PC-9 (cell line): ENCODE results near the gene IL17RB. TPM values are rescaled to one million over a fixed set of nuclear protein-coding genes. Genes with fewer than 3 reads are reported as not detected.

Source experiments
- BruUV-seq: library from RNA; stranded (reverse); fragments of 400-500 nt; replicated peaks from 2 replicates; lab custom pipeline; 2021; lab: Mats Ljungman, UMichigan
- CTCF ChIA-PET: fragments of 300-600 bp; sonication (Branson Sonifier 250); formaldehyde crosslinking; loops from one replicate; lab custom pipeline; 2022; ENCODE audit warnings: antibody characterized with exemption; lab: Charles Lee
- POLR2A ChIA-PET: fragments of 300-600 bp; sonication (Branson Sonifier 250); formaldehyde crosslinking; loops from one replicate; lab custom pipeline; 2022; ENCODE audit warnings: antibody characterized with exemption; ENCODE audit not compliant: unreplicated experiment; lab: Charles Lee
- DNase-seq, 2 experiments: peaks; one replicate each; pipeline versions ENCODE4 v3.0.0 to v3.0.0-alpha.2; 2015 to 2022; ENCODE audit warnings: mixed read lengths in 1 of 2
- H2AFZ ChIP-seq: fragments of 200-600 bp; sonication (generic); 2 replicates; pipeline ENCODE4 v1.8.1; 2017; ENCODE audit warnings: antibody characterized with exemption
- H3F3A ChIP-seq: fragments of 200-600 bp; sonication (generic); 2 replicates; pipeline ENCODE4 v1.8.1; 2017; ENCODE audit warnings: antibody characterized with exemption, mild to moderate bottlenecking, low read depth; ENCODE audit not compliant: insufficient read depth
- H3K27ac ChIP-seq: fragments of 200-600 bp; sonication (generic); 2 replicates; pipeline ENCODE4 v1.6.1; 2016; ENCODE audit warnings: mixed run types
- H3K27me3 ChIP-seq: fragments of 200-600 bp; sonication (generic); 2 replicates; pipeline ENCODE4 v1.6.1; 2016; ENCODE audit warnings: low read depth, mixed run types; ENCODE audit not compliant: insufficient read depth
- H3K36me3 ChIP-seq: fragments of 200-600 bp; sonication (generic); 2 replicates; pipeline ENCODE4 v1.6.1; 2016; ENCODE audit warnings: low read depth, mixed run types
- H3K4me1 ChIP-seq: fragments of 200-600 bp; sonication (generic); replicated peaks from 2 replicates; pipeline ENCODE4 v1.6.1; 2016; ENCODE audit warnings: mixed run types; ENCODE audit not compliant: insufficient read depth
- H3K4me2 ChIP-seq: fragments of 200-600 bp; sonication (generic); 2 replicates; pipeline ENCODE4 v1.6.1; 2017; ENCODE audit warnings: mixed run types
- H3K4me3 ChIP-seq: fragments of 200-600 bp; sonication (generic); 2 replicates; pipeline ENCODE4 v1.6.1; 2016; ENCODE audit warnings: mixed run types
- H3K79me2 ChIP-seq: fragments of 200-600 bp; sonication (generic); 2 replicates; pipeline ENCODE4 v1.6.1; 2017; ENCODE audit warnings: low read depth, mixed run types
- H3K9me2 ChIP-seq: fragments of 200-600 bp; sonication (generic); 2 replicates; pipeline ENCODE4 v1.8.1; 2017; ENCODE audit warnings: mild to moderate bottlenecking; ENCODE audit not compliant: insufficient read depth
- H3K9me3 ChIP-seq: fragments of 200-600 bp; sonication (generic); 2 replicates; pipeline ENCODE4 v1.8.1; 2016; ENCODE audit warnings: low read depth; ENCODE audit not compliant: insufficient read depth
- H4K20me1 ChIP-seq: fragments of 200-600 bp; sonication (generic); 2 replicates; pipeline ENCODE4 v1.8.1; 2017; ENCODE audit not compliant: insufficient read depth
- EZH2 ChIP-seq: fragments of 200-600 bp; sonication (generic); IDR thresholded peaks from 2 replicates; pipeline ENCODE4 v1.8.0; 2017; ENCODE audit warnings: antibody characterized with exemption, low read depth
- intact Hi-C: fragments of 100-400 bp; cut with micrococcal nuclease; formaldehyde crosslinking; loops from one replicate; pipeline ENCODE4 v1.10.0; 2022; ENCODE audit not compliant: unreplicated experiment
- total RNA-seq: library from RNA; stranded (reverse); gene quantifications from 2 replicates; pipeline ENCODE4 v1.2.3, GENCODE V29; 2021
- TF ChIP-seq, protein P1 (sequence below): fragments of 200-600 bp; sonication (generic); conservative IDR thresholded peaks from 2 replicates; pipeline ENCODE4 v1.6.1; 2017; ENCODE audit warnings: mixed run types, antibody characterized with exemption, mild to moderate bottlenecking, moderate library complexity

Gene IL17RB
- total RNA-seq, 1 experiment from 2014 or later: not detected

DNA sequence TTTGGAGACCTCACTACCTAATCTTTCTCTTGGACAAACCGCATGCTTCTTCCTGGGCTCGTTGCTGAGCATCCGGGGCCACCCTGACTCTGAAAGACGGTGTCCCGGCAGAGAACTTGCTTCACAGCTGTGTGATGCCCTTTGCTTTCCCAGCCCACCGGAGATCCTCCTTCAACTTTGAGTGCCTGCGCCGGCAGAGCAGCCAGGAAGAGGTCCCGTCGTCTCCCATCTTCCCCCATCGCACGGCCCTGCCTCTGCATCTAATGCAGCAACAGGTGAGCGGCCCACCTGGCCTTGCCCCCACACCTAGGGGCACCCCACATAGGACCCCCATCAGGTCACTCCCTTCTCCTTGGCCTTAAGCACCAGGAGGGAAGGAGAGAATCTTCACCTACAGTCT is 37.9 kb upstream of the IL17RB start:
- no peak for DNase-seq
- Histone ChIP-seq H3K9me3 (no peaks in the 10 kb centered on the region), H4K20me1 (no peaks in the 10 kb centered on the region), H3K36me3 (no peaks in the 10 kb centered on the region), H3K9me2 (no peaks in the 10 kb centered on the region), H3K79me2 (no peaks in the 10 kb centered on the region), H2AFZ (no peak overlapping the region), H3K4me3 (no peak overlapping the region), H3F3A (no peaks in the 10 kb centered on the region), H3K27ac (no peak overlapping the region), H3K4me1 (no peaks in the 10 kb centered on the region), H3K27me3 (peaks cover 95% of the 10 kb centered on the region), H3K4me2 (no peak overlapping the region)
- CTCF ChIA-PET: no interaction called here
- POLR2A ChIA-PET: no interaction called here
- BruUV-seq: no TSS peak
- TF ChIP-seq, protein P1, sequence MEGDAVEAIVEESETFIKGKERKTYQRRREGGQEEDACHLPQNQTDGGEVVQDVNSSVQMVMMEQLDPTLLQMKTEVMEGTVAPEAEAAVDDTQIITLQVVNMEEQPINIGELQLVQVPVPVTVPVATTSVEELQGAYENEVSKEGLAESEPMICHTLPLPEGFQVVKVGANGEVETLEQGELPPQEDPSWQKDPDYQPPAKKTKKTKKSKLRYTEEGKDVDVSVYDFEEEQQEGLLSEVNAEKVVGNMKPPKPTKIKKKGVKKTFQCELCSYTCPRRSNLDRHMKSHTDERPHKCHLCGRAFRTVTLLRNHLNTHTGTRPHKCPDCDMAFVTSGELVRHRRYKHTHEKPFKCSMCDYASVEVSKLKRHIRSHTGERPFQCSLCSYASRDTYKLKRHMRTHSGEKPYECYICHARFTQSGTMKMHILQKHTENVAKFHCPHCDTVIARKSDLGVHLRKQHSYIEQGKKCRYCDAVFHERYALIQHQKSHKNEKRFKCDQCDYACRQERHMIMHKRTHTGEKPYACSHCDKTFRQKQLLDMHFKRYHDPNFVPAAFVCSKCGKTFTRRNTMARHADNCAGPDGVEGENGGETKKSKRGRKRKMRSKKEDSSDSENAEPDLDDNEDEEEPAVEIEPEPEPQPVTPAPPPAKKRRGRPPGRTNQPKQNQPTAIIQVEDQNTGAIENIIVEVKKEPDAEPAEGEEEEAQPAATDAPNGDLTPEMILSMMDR: no peak
- intact Hi-C loops: no loop called here

GRCh38 chr3:53809267-53809666 is 37.1 kb upstream of the IL17RB start:
- no peak overlapping the region for H3K4me3 ChIP-seq
- no peaks in the 10 kb centered on the region for H3K79me2 ChIP-seq
- no TSS peak for BruUV-seq
- peaks cover 95% of the 10 kb centered on the region for H3K27me3 ChIP-seq
- H3K4me2 ChIP-seq: no peak overlapping the region
- POLR2A ChIA-PET: no interaction called here
- H3K4me1 ChIP-seq: no peaks in the 10 kb centered on the region
- no peak for DNase-seq
- H3K9me2 ChIP-seq: no peaks in the 10 kb centered on the region
- TF ChIP-seq, protein P1: no peak
- no peak for TF ChIP-seq EZH2
- intact Hi-C loops: no loop called here
- H4K20me1 ChIP-seq: no peaks in the 10 kb centered on the region
- no peaks in the 10 kb centered on the region for H3F3A ChIP-seq
- H3K27ac ChIP-seq: no peak overlapping the region
- no peak overlapping the region for H2AFZ ChIP-seq
- H3K9me3 ChIP-seq: no peaks in the 10 kb centered on the region
- CTCF ChIA-PET: no interaction called here
- H3K36me3 ChIP-seq: no peaks in the 10 kb centered on the region

GRCh38 chr3:53809764-53810400 is 36.5 kb upstream of the IL17RB start:
- H2AFZ ChIP-seq: no peak overlapping the region
- intact Hi-C loops: no loop called here
- no peak for DNase-seq
- ChIA-PET POLR2A (no interaction called here), CTCF (no interaction called here)
- H3K27ac ChIP-seq: no peak overlapping the region
- H4K20me1 ChIP-seq: no peaks in the 10 kb centered on the region
- H3F3A ChIP-seq: no peaks in the 10 kb centered on the region
- TF ChIP-seq, protein P1: no peak
- no peak for TF ChIP-seq EZH2
- no peaks in the 10 kb centered on the region for H3K4me1 ChIP-seq
- H3K4me3 ChIP-seq: no peak overlapping the region
- H3K36me3 ChIP-seq: no peaks in the 10 kb centered on the region
- no peaks in the 10 kb centered on the region for H3K9me2 ChIP-seq
- BruUV-seq: no TSS peak
- H3K9me3 ChIP-seq: no peaks in the 10 kb centered on the region
- no peak overlapping the region for H3K4me2 ChIP-seq
- peaks cover 95% of the 10 kb centered on the region for H3K27me3 ChIP-seq
- H3K79me2 ChIP-seq: no peaks in the 10 kb centered on the region
